ENCODE results near the gene NCOA5. TPM values are rescaled to one million over a fixed set of nuclear protein-coding genes. Genes with fewer than 3 reads are reported as not detected.

The NCOA5 gene
- total and polyA plus RNA-seq, 10 of the 15 experiments (the other 5 are each of a cell fraction or from before 2014, with no cell fraction given): 7.7 to 38.1 (median 30.1) TPM

- H3K27me3 ChIP-seq (replicated peaks in 1 of 2; ENCODE audit: control insufficient read depth in 2 of 2, insufficient read depth in 2 of 2, low read length in 1 of 2): no peaks in the 10 kb centered on the region
- DNase-seq (ENCODE audit: low read depth, low spot score) (no peak), FAIRE-seq (no peak), ATAC-seq (peak; percentile 79)
- in situ Hi-C loops (cut with MboI) (loop anchor here (10.0 kb wide), 1 partner anchor 754 kb away; the partner anchor contains the start of gene SYS1), intact Hi-C loops (cut with micrococcal nuclease; ENCODE audit: unreplicated experiment) (loop anchor here (1.0 kb wide), 1 partner anchor 7 kb away; no protein-coding TSS in a partner anchor)
- ChIA-PET RAD21 (ENCODE audit: unreplicated experiment) (interaction anchor here (0.9 to 3.0 kb wide), 5 partner anchors 10 to 39 kb away, joined by 3 to 23 read pairs (median 8); no protein-coding TSS in a partner anchor), SMC1A (ENCODE audit: uncharacterized antibody, unreplicated experiment) (interaction anchor here (1.2 to 4.1 kb wide), 4 partner anchors 11 to 33 kb away, joined by 4 to 39 read pairs (median 20); no protein-coding TSS in a partner anchor), CTCF (interaction anchor here (0.6 to 4.1 kb wide), 10 partner anchors 10 to 288 kb away, joined by 3 to 63 read pairs (median 8); no protein-coding TSS in a partner anchor), POLR2A (interaction anchor here (1.0 to 2.6 kb wide), 7 partner anchors 9 to 288 kb away, joined by 3 to 13 read pairs (median 4); partner anchors contain the start of gene ELMO2)
- peaks cover 6% of the 10 kb centered on the region for H4K20me1 ChIP-seq (ENCODE audit: control insufficient read depth, insufficient read depth)
- H3K4me1 ChIP-seq (ENCODE audit: control insufficient read depth, insufficient read depth, low read length): peaks cover 6% of the 10 kb centered on the region
- peak overlapping the region; percentile 67 for H3K9ac ChIP-seq (ENCODE audit: control insufficient read depth, insufficient read depth, low read length)
- TSS peak; percentile 81 for BruUV-seq (replicated peaks)
- H3K4me3 ChIP-seq: peak overlapping the region; percentile 96
- 2% methylated on average over 15 of the region's 15 CpGs for WGBS (ENCODE audit: insufficient coverage, insufficient replicate concordance, low lambda C conversion rate, missing lambda C conversion rate)
- H3K4me2 ChIP-seq (ENCODE audit: control insufficient read depth, insufficient read depth): peak overlapping the region; percentile 67; the same call in 1 of the 2 replicates
- H2AFZ ChIP-seq (ENCODE audit: control insufficient read depth, low read depth, low read length): no peak overlapping the region
- H3K36me3 ChIP-seq (ENCODE audit: control insufficient read depth in 2 of 2, insufficient read depth in 2 of 2, low read length in 1 of 2): peaks cover 19% of the 10 kb centered on the region in 2 experiments
- H3K27ac ChIP-seq (ENCODE audit: control insufficient read depth, insufficient read depth): peak overlapping the region; percentile 76
- no peaks in the 10 kb centered on the region for H3K9me3 ChIP-seq (replicated peaks; ENCODE audit: control insufficient read depth, insufficient read depth, low read length)
- TF ChIP-seq SMARCA5 (IDR thresholded peaks at IDR 0.05) (peak; percentile 73; the same call in 1 of the 2 replicates), ZNF207 (IDR thresholded peaks at IDR 0.05; ENCODE audit: borderline replicate concordance) (no peak), WRNIP1 (IDR thresholded peaks at IDR 0.05; ENCODE audit: borderline replicate concordance, low read depth, low read length) (0 out of 2 replicates have a peak, but pooled peaks have one; percentile 56), RCOR1 (conservative IDR thresholded peaks at IDR 0.05; ENCODE audit: low read depth, low read length) (0 out of 2 replicates have a peak, but pooled peaks have one; percentile 53)
- peaks cover 54% of the 10 kb centered on the region for H3K79me2 ChIP-seq (ENCODE audit: control insufficient read depth, insufficient read depth, low read length)
Observed at GRCh38 chr20:46118481-46119020, 28.8 kb upstream of the NCOA5 start.

All from GM12878 (cell line).